Ishikawa (cell line): ENCODE measurements around the gene NEURL4.
A peak's percentile ranks its signal among the peaks of the same experiment; 100 is the strongest.

ENCODE experiments used
- CEBPB ChIP-seq: IDR thresholded peaks from 2 replicates; pipeline ENCODE4 v1.6.1; 2012
- CREB1 ChIP-seq: IDR thresholded peaks from 2 replicates; pipeline ENCODE4 v1.6.1; 2012; ENCODE audit warnings: low read depth
- EGR1 ChIP-seq: IDR thresholded peaks from 2 replicates; pipeline ENCODE4 v1.6.1; 2012
- EP300 ChIP-seq: IDR thresholded peaks from 2 replicates; pipeline ENCODE4 v1.6.1; 2012; ENCODE audit warnings: borderline replicate concordance
- FOXM1 ChIP-seq: IDR thresholded peaks from 2 replicates; pipeline ENCODE4 v1.6.1; 2012; ENCODE audit warnings: low read depth, borderline replicate concordance
- MAX ChIP-seq: IDR thresholded peaks from 2 replicates; pipeline ENCODE4 v1.6.1; 2012
- NFIC ChIP-seq: IDR thresholded peaks from 2 replicates; pipeline ENCODE4 v1.6.1; 2012
- RAD21 ChIP-seq: IDR thresholded peaks from 2 replicates; pipeline ENCODE4 v1.6.1; 2012; ENCODE audit warnings: low read depth
- REST ChIP-seq: IDR thresholded peaks from 2 replicates; pipeline ENCODE4 v1.6.1; 2012; ENCODE audit warnings: low read depth, mild to moderate bottlenecking
- TAF1 ChIP-seq: IDR thresholded peaks from 2 replicates; pipeline ENCODE4 v1.6.1; 2012; ENCODE audit warnings: low read depth, mild to moderate bottlenecking
- TCF12 ChIP-seq: IDR thresholded peaks from 2 replicates; pipeline ENCODE4 v1.6.1; 2012; ENCODE audit warnings: low read depth
- TEAD4 ChIP-seq: IDR thresholded peaks from 2 replicates; pipeline ENCODE4 v1.6.1; 2012
- USF1 ChIP-seq: IDR thresholded peaks from 2 replicates; pipeline ENCODE4 v1.6.1; 2012
- YY1 ChIP-seq: IDR thresholded peaks from 2 replicates; pipeline ENCODE4 v1.6.1; 2012; ENCODE audit warnings: low read depth
- ZBTB7A ChIP-seq: IDR thresholded peaks from 2 replicates; pipeline ENCODE4 v1.6.1; 2012; ENCODE audit warnings: low read depth

Gene NEURL4

GRCh38 chr17:7325031-7325528 is 4.1 kb downstream of the NEURL4 start:
- no peak for TF ChIP-seq EGR1
- no peak for TF ChIP-seq NFIC
- no peak for TF ChIP-seq MAX
- no peak for TF ChIP-seq YY1
- no peak for TF ChIP-seq CEBPB
- TF ChIP-seq TAF1: no peak
- no peak for TF ChIP-seq CREB1
- TF ChIP-seq RAD21: no peak
- TF ChIP-seq REST: no peak
- TF ChIP-seq FOXM1: no peak
- TF ChIP-seq ZBTB7A: no peak
- TF ChIP-seq TCF12: no peak
- no peak for TF ChIP-seq USF1
- no peak for TF ChIP-seq TEAD4
- no peak for TF ChIP-seq EP300

GRCh38 chr17:7324438-7324779 is 4.7 kb downstream of the NEURL4 start:
- TF ChIP-seq TCF12 (no peak), MAX (no peak), RAD21 (no peak), ZBTB7A (no peak), TEAD4 (no peak), EP300 (no peak), USF1 (no peak), NFIC (no peak), YY1 (no peak), REST (no peak), EGR1 (no peak), TAF1 (no peak), CEBPB (no peak), CREB1 (no peak), FOXM1 (no peak)

GRCh38 chr17:7323731-7324437 is 5.3 kb downstream of the NEURL4 start:
- TF ChIP-seq EGR1: no peak
- TF ChIP-seq YY1: no peak
- no peak for TF ChIP-seq RAD21
- no peak for TF ChIP-seq NFIC
- no peak for TF ChIP-seq ZBTB7A
- no peak for TF ChIP-seq TEAD4
- no peak for TF ChIP-seq TCF12
- no peak for TF ChIP-seq EP300
- TF ChIP-seq USF1: no peak
- TF ChIP-seq REST: no peak

- TF ChIP-seq USF1 (no peak), EP300 (no peak), CREB1 (no peak), REST (no peak), CEBPB (no peak), FOXM1 (no peak), NFIC (peak; percentile 75), MAX (no peak), TCF12 (peak; percentile 48; the same call in 1 of the 2 replicates), TEAD4 (no peak), ZBTB7A (no peak), YY1 (no peak), EGR1 (no peak; the same call in 1 of the 2 replicates), RAD21 (no peak), TAF1 (no peak)
These were observed 6.5 kb downstream of the NEURL4 start for GRCh38 chr17:7322520-7323194.
